Astrocyte of the cerebellum (primary cell): ENCODE data around the gene AMN.

Experiments used
- DNase-seq: peaks from one replicate; pipeline ENCODE4 v3.0.0-alpha.2; 2011; ENCODE audit warnings: low read depth
- H3K4me3 ChIP-seq: 2 replicates; pipeline ENCODE4 v1.5.1; 2011; ENCODE audit warnings: mild to moderate bottlenecking, low read depth, low read length, moderate library complexity
- in situ Hi-C: cut with HindIII; loops from 2 replicates; pipeline ENCODE4 v1.10.0; 2017; ENCODE audit warnings: low sequenced_read_pairs
- TF ChIP-seq, protein P1 (sequence below): IDR thresholded peaks from 2 replicates; pipeline ENCODE4 v1.5.1; 2012; ENCODE audit warnings: low read length, low read depth, moderate library complexity, mild to moderate bottlenecking; ENCODE audit errors: missing control alignments

Gene AMN

DNA sequence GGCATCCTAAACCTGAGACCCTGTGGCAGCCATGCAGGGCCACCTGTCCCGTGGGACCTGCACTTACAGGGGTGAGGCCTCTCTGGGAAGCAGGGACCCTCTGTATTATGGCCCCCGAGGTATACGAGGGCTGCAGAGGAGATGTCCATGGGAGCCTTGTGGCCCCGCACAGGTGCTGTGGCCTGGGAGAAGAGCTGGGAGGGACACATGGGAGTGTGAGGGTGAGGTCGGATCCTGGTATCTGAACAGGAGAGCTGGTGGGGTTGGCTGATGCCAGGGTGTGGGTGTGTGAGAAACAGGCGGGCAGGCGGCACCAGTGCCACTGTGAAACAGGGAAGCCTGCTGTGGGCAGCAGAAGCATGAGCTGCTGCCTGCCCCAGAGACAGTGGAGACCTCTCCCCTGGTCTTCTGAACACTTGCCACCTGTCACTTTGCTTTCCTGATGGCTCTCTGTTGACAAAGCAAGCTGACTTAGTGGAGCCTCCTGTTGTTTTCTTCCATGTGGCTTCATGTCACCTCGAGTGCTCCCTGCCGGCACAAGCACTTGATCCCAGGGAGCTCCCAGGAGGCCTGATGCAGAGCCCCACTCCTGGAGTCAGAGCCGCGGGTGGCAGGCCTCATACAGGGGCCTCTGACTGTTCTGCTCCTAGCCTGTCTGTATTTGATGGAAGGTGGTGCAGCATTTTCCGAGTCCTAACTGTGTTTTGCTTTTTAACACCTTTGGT, 19.8 kb upstream of the AMN start:
- DNase-seq: no peak
- no peak overlapping the region for H3K4me3 ChIP-seq
- in situ Hi-C loops: no loop called here
- TF ChIP-seq, protein P1, sequence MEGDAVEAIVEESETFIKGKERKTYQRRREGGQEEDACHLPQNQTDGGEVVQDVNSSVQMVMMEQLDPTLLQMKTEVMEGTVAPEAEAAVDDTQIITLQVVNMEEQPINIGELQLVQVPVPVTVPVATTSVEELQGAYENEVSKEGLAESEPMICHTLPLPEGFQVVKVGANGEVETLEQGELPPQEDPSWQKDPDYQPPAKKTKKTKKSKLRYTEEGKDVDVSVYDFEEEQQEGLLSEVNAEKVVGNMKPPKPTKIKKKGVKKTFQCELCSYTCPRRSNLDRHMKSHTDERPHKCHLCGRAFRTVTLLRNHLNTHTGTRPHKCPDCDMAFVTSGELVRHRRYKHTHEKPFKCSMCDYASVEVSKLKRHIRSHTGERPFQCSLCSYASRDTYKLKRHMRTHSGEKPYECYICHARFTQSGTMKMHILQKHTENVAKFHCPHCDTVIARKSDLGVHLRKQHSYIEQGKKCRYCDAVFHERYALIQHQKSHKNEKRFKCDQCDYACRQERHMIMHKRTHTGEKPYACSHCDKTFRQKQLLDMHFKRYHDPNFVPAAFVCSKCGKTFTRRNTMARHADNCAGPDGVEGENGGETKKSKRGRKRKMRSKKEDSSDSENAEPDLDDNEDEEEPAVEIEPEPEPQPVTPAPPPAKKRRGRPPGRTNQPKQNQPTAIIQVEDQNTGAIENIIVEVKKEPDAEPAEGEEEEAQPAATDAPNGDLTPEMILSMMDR: no peak

GRCh38 chr14:102903248-102903888, 19.1 kb upstream of the AMN start:
- TF ChIP-seq, protein P1: no peak
- H3K4me3 ChIP-seq: no peak overlapping the region
- in situ Hi-C loops: no loop called here
- no peak for DNase-seq

- H3K4me3 ChIP-seq: no peak overlapping the region
- in situ Hi-C loops: no loop called here
- TF ChIP-seq, protein P1: no peak
- no peak for DNase-seq
Observed at GRCh38 chr14:102903889-102904512, 18.5 kb upstream of the AMN start.

GRCh38 chr14:102905116-102906108, 17.1 kb upstream of the AMN start:
- TF ChIP-seq, protein P1: no peak
- no peak overlapping the region for H3K4me3 ChIP-seq
- in situ Hi-C loops: no loop called here
- DNase-seq: no peak

- in situ Hi-C loops: no loop called here
- no peak for DNase-seq
- TF ChIP-seq, protein P1: no peak
- no peak overlapping the region for H3K4me3 ChIP-seq
Observed at GRCh38 chr14:102906616-102907302, 15.7 kb upstream of the AMN start.
